Epithelial cell of esophagus (primary cell): Measurements from ENCODE around the gene AAGAB.

ENCODE experiments used
- DNase-seq: peaks from one replicate; pipeline ENCODE4 v3.0.0; 2010; ENCODE audit warnings: low read depth
- H3K4me3 ChIP-seq: 2 replicates; pipeline ENCODE4 v1.5.1; 2011; ENCODE audit warnings: mild to moderate bottlenecking, low read length, control low read depth
- TF ChIP-seq, protein P1 (sequence below): IDR thresholded peaks from 2 replicates; pipeline ENCODE4 v1.5.1; 2011; ENCODE audit warnings: low read depth, mild to moderate bottlenecking, low read length, control low read depth, inconsistent platforms; ENCODE audit not compliant: insufficient read depth; ENCODE audit errors: missing control alignments

The AAGAB gene

DNA sequence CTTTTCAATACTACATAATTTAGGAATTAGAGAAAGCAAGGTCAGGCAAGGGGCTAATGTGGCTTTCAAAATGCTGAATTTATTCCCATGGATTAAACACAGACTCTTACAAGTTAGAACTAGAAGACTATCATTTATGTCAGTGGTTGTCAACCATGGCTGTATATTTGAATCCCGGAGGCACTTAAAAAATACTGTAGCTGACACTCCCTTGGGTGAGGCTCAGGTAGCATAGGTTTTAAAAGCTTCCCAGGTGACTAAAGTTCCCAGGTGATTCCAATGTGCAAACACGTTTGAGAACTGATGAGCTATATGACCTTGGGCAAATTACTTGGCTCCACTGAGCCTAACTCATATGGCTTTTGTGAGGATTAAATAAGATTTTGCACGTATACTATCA, 29.6 kb downstream of the AAGAB start:
- peak; percentile 99 for DNase-seq
- no peak overlapping the region for H3K4me3 ChIP-seq
- TF ChIP-seq, protein P1, sequence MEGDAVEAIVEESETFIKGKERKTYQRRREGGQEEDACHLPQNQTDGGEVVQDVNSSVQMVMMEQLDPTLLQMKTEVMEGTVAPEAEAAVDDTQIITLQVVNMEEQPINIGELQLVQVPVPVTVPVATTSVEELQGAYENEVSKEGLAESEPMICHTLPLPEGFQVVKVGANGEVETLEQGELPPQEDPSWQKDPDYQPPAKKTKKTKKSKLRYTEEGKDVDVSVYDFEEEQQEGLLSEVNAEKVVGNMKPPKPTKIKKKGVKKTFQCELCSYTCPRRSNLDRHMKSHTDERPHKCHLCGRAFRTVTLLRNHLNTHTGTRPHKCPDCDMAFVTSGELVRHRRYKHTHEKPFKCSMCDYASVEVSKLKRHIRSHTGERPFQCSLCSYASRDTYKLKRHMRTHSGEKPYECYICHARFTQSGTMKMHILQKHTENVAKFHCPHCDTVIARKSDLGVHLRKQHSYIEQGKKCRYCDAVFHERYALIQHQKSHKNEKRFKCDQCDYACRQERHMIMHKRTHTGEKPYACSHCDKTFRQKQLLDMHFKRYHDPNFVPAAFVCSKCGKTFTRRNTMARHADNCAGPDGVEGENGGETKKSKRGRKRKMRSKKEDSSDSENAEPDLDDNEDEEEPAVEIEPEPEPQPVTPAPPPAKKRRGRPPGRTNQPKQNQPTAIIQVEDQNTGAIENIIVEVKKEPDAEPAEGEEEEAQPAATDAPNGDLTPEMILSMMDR = no peak

DNA sequence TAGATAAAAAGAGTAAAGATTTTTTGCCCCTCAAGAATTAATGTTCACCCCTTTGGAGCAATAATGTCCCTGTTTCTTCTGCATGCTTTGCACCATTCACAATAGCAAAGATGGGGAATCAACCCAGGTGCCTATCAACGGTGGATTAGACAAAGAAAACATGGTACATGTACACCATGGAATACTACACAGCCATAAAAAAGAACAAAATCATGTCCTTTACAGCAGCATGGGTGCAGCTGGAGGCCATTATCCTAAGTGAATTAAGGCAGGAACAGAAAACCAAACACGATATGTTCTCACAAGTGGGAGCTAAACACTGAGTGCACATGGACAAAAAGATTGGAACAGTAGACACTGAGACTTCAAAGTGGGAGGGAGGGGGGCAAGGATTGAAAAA, 35.2 kb downstream of the AAGAB start:
- TF ChIP-seq, protein P1 = no peak
- no peak overlapping the region for H3K4me3 ChIP-seq
- DNase-seq = no peak

DNA sequence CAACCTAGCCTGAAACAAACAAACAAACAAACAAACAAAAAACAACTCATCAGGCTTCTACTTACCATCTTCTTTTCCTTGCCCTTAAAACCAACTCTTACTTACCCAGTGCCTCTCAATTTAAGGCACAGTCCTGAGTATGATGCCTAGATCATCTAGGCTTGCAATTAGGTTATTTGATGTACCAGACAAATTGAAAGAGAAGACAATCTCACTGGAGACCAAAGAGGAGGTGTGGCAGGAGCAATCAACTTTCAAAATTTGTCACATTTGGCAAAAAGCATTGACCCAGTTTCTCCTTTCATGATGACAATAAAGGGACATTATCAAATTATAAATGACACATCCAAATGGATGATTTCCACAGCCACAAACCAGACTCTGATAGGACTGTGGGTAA, 36.0 kb downstream of the AAGAB start:
- TF ChIP-seq, protein P1 = no peak
- no peak overlapping the region for H3K4me3 ChIP-seq
- DNase-seq = no peak

DNA sequence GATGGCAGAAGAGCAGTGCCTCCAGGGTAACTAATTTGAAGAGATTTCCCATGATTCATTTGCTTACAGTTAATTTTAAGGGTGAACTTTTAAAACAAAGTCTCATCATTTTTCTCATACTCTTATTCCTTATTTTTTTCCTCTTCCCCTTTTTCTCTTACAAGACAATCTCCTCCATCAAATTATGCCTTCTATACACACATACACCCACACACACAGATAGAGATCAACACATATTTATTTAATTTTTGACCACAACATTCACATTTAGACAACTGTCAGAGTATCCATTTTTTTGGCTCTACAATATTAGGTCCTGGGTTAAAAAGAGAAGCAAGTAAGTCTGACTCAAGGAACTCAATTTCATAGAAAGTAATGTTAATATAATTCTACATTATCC, 37.6 kb downstream of the AAGAB start:
- DNase-seq = no peak

DNA sequence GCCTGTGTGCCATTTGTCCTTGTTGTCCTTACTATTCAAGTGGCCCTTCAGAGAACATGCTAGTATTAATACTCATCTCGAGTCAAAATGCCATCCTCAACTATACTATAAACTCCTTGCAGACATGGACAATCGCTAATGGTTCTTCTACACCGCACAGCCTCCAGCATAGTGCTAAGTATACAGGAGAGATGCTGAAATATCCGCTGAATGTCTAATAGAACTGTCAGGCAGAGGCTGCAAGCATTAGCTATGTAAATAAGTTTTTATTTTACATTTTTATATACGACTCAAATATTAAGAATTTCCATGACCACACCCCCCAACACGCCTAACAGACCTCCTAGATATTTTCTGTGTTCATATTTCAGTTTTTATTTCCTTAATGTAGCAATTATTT, 39.4 kb downstream of the AAGAB start:
- no peak for DNase-seq
- TF ChIP-seq, protein P1 = no peak
- H3K4me3 ChIP-seq = no peak overlapping the region

More for the DNA sequence above, 37.6 kb downstream of the AAGAB start:
- TF ChIP-seq, protein P1 = no peak
- H3K4me3 ChIP-seq = no peak overlapping the region

DNA sequence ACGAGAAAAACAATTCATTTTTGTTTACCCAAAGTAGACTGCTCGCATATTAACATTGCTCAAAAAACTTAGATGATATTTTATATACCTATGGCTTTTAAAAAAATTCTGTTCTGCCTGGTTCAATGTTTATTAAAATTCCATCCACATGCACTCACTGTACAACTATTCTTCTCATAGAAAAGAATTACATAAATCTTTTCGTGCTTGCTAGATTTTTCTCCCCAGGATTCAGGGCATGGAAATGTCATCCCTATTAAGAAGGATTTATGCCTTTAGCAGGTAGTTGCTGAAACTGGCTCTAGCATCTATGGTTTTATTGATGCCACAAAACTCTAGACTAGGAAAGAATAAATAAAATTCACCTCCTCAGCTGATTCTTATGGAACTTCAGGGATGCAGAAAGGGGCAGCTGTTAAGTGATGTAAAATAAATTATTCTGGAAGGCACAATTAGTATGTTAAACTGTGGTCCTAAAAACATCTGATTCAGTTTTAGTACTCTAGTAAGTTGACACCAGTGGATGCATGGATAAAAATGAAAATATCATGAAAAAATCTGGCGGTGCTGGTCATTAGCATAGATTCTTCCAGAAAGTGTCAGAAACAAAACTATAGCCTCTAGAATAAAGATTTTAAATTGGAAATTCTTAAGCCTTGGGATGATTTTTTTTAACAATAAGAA, 41.6 kb downstream of the AAGAB start:
- no peak for DNase-seq
- H3K4me3 ChIP-seq = no peak overlapping the region
- TF ChIP-seq, protein P1 = no peak

DNA sequence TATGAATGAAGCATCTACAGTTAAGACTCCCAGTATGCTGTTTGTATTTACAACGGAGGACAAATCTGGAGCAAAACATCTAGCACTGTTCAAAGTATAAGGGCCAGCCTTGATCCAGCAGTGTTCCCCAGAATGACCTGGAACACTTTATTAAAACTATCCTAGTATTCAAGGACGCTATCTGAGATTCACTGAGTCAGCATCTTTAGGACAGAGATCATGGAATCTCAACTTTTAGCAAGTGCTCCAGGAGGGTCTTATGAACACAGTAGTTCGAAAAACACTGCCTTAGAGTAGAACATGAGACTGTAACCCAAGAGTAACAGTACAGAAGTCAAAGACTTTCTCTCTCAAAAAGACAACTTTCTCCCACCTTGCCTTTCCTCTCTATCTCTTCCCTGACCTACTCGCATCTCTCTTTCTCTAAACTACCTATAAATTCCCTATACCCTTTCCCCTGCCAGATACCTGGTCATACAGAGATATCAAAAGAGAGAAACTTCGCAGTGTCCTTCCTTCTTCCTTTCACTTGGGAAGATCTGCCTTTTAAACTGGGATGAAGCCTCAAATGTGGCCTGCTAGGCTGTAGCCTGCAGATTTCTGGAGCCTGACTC, 43.8 kb downstream of the AAGAB start:
- no peak for DNase-seq
- no peak overlapping the region for H3K4me3 ChIP-seq
- TF ChIP-seq, protein P1 = no peak
